IMR-90 (cell line): ENCODE results near the gene RAPGEF1. TPM values are rescaled to one million over a fixed set of nuclear protein-coding genes. Genes with fewer than 3 reads are reported as not detected.

Source experiments
- ATAC-seq: fragments of 200-7000 bp; cut with Tn5 transposase; 2 replicates; pipeline ENCODE4 v1.9.1; 2020; ENCODE audit warnings: low read depth, mild to moderate bottlenecking, moderate library complexity
- BruUV-seq: library from RNA; stranded (reverse); fragments of 400-500 nt; replicated peaks from 2 replicates; lab custom pipeline; 2021; lab: Mats Ljungman, UMichigan
- CTCF ChIA-PET: fragments of 300-600 bp; formaldehyde crosslinking; extraction: SDS; loops from one replicate; lab custom pipeline; 2021; ENCODE audit warnings: antibody characterized with exemption; lab: Yijun Ruan, JAX
- POLR2A ChIA-PET: fragments of 300-600 bp; sonication (Branson Sonifier 250); formaldehyde crosslinking; loops from one replicate; lab custom pipeline; 2022; ENCODE audit warnings: antibody characterized with exemption; ENCODE audit not compliant: unreplicated experiment; lab: Charles Lee
- DNase-seq: peaks from one replicate; pipeline ENCODE4 v3.0.0; 2013
- H2AFZ ChIP-seq: replicated peaks from 2 replicates; pipeline ENCODE3; 2013; ENCODE audit warnings: low read length, mild to moderate bottlenecking; ENCODE audit not compliant: poor library complexity
- H2AK5ac ChIP-seq: 2 replicates; pipeline ENCODE4 v1.6.1; 2013; ENCODE audit warnings: low read depth, low read length, inconsistent platforms
- H2AK9ac ChIP-seq: replicated peaks from 2 replicates; pipeline ENCODE3; 2013; ENCODE audit warnings: mild to moderate bottlenecking, low read depth, low read length, moderate library complexity; ENCODE audit not compliant: poor library complexity
- H2BK120ac ChIP-seq: 2 replicates; pipeline ENCODE4 v1.6.1; 2013; ENCODE audit warnings: low read depth, low read length, inconsistent platforms
- H2BK15ac ChIP-seq: 3 replicates; pipeline ENCODE4 v1.6.1; 2013; ENCODE audit warnings: low read depth, low read length, inconsistent platforms
- H2BK20ac ChIP-seq: 2 replicates; pipeline ENCODE4 v1.6.1; 2013; ENCODE audit warnings: low read depth, mild to moderate bottlenecking, inconsistent platforms, low read length, moderate library complexity
- H2BK5ac ChIP-seq: 2 replicates; pipeline ENCODE4 v1.6.1; 2013; ENCODE audit warnings: mild to moderate bottlenecking, low read depth, low read length, inconsistent platforms; ENCODE audit not compliant: poor library complexity, severe bottlenecking
- H3K14ac ChIP-seq: replicated peaks from 2 replicates; pipeline ENCODE4 v1.6.1; 2013; ENCODE audit warnings: low read depth, low read length, inconsistent platforms
- H3K18ac ChIP-seq: 2 replicates; pipeline ENCODE4 v1.6.1; 2013; ENCODE audit warnings: low read depth, low read length, control low read depth
- H3K23ac ChIP-seq: 2 replicates; pipeline ENCODE4 v1.6.1; 2013; ENCODE audit warnings: low read depth, low read length, inconsistent platforms
- H3K27ac ChIP-seq: 2 replicates; pipeline ENCODE4 v1.5.1; 2013; ENCODE audit warnings: mild to moderate bottlenecking, control low read depth, low read length; ENCODE audit not compliant: insufficient read depth
- H3K27me3 ChIP-seq: 2 replicates; pipeline ENCODE4 v1.6.1; 2013; ENCODE audit warnings: low read length; ENCODE audit not compliant: control insufficient read depth, insufficient read depth
- H3K36me3 ChIP-seq: 2 replicates; pipeline ENCODE4 v1.6.1; 2013; ENCODE audit warnings: low read length, mixed read lengths; ENCODE audit not compliant: control insufficient read depth, insufficient read depth
- H3K4ac ChIP-seq: 2 replicates; pipeline ENCODE4 v1.6.1; 2013; ENCODE audit warnings: low read depth, low read length, inconsistent platforms
- H3K4me1 ChIP-seq: 2 replicates; pipeline ENCODE4 v1.6.1; 2013; ENCODE audit warnings: low read length, mixed read lengths; ENCODE audit not compliant: control insufficient read depth, insufficient read depth
- H3K4me2 ChIP-seq: 2 replicates; pipeline ENCODE4 v1.6.1; 2013; ENCODE audit warnings: low read depth, mild to moderate bottlenecking, control low read depth, low read length, moderate library complexity
- H3K4me3 ChIP-seq: 2 replicates; pipeline ENCODE4 v1.5.1; 2013; ENCODE audit warnings: low read depth, mild to moderate bottlenecking, control low read depth, low read length, moderate library complexity; ENCODE audit not compliant: insufficient read depth
- H3K56ac ChIP-seq: 2 replicates; pipeline ENCODE4 v1.6.1; 2013; ENCODE audit warnings: low read length, inconsistent platforms; ENCODE audit not compliant: insufficient read depth; ENCODE audit errors: extremely low read depth
- H3K79me1 ChIP-seq, 2 experiments: 2 replicates each; pipeline ENCODE4 v1.6.1; 2013; ENCODE audit warnings: low read length in 2 of 2, inconsistent platforms in 1 of 2, low read depth in 1 of 2
- H3K9ac ChIP-seq: 2 replicates; pipeline ENCODE4 v1.6.1; 2013; ENCODE audit warnings: low read depth, low read length, control low read depth
- H3K9me1 ChIP-seq: 2 replicates; pipeline ENCODE4 v1.6.1; 2013; ENCODE audit warnings: low read length, inconsistent platforms; ENCODE audit not compliant: insufficient read depth
- H3K9me3 ChIP-seq: 2 replicates; pipeline ENCODE4 v1.6.1; 2013; ENCODE audit warnings: low read length; ENCODE audit not compliant: control insufficient read depth, insufficient read depth
- H4K20me1 ChIP-seq: 2 replicates; pipeline ENCODE4 v1.6.1; 2013; ENCODE audit warnings: low read length, inconsistent platforms; ENCODE audit not compliant: insufficient read depth
- H4K5ac ChIP-seq: 2 replicates; pipeline ENCODE4 v1.6.1; 2013; ENCODE audit warnings: mild to moderate bottlenecking, low read depth, low read length, control low read depth
- H4K8ac ChIP-seq, 2 experiments: 2 replicates each; pipeline ENCODE4 v1.6.1; 2013; ENCODE audit warnings: low read depth in 2 of 2, low read length in 2 of 2, control low read depth in 1 of 2, inconsistent platforms in 1 of 2
- H4K91ac ChIP-seq: 2 replicates; pipeline ENCODE4 v1.6.1; 2013; ENCODE audit warnings: low read depth, low read length, inconsistent platforms; ENCODE audit not compliant: insufficient read depth
- ELK1 ChIP-seq: fragments of 150-350 bp; IDR thresholded peaks from 2 replicates; pipeline ENCODE4 v1.6.1; 2016; ENCODE audit warnings: low read depth, mild to moderate bottlenecking, low read length, moderate library complexity, borderline replicate concordance
- WGBS, 2 experiments: methylation state at CpG; one replicate each; pipeline versions ENCODE4 v1.1.5 to v1.1.7; 2013; ENCODE audit warnings: missing lambda C conversion rate in 2 of 2; ENCODE audit not compliant: insufficient read length in 1 of 2; ENCODE audit errors: extremely low coverage in 2 of 2; 5-methylcytosine and 5-hydroxymethylcytosine counted together
- dilution Hi-C: fragments of 300-500 bp; cut with HindIII; formaldehyde crosslinking; loops from one replicate; pipeline ENCODE4 v1.14.3; 2018; ENCODE audit warnings: low sequenced_read_pairs; ENCODE audit not compliant: unreplicated experiment
- in situ Hi-C: fragments of 300-500 bp; cut with MboI; formaldehyde crosslinking; loops from 3 replicates; pipeline ENCODE4 v1.14.3; 2019; ENCODE audit warnings: low sequenced_read_pairs, inconsistent platforms, mixed read lengths
- intact Hi-C: fragments of 100-400 bp; cut with micrococcal nuclease; formaldehyde crosslinking; loops from 2 replicates; pipeline ENCODE4 v1.10.0; 2022
- polyA plus RNA-seq, 3 experiments: library from polyadenylated mRNA; depleted of rRNA; stranded (reverse); fragments of >200 nt; gene quantifications; 2 replicates each; pipeline ENCODE4 v1.2.3, GENCODE V29; 2012; ENCODE audit warnings: low replicate concordance in 1 of 3
- total RNA-seq: library from RNA; depleted of rRNA; stranded (reverse); fragments of >200 nt; gene quantifications from 2 replicates; pipeline ENCODE4 v1.2.3, GENCODE V29; 2012

RAPGEF1 gene
- total and polyA plus RNA-seq, 2 of the 4 experiments (the other 2 are of a cell fraction) = 13.1 to 22.3 TPM

GRCh38 chr9:131657037-131657377, 82.9 kb downstream of the RAPGEF1 start:
- Histone ChIP-seq H3K23ac (peak overlapping the region; percentile 81), H3K79me1 (peaks cover 27 to 75% of the 10 kb centered on the region in 2 experiments), H2AFZ (peak overlapping the region; percentile 34), H2AK9ac (peak overlapping the region; percentile 47), H4K5ac (peak overlapping the region; percentile 47), H2AK5ac (peak overlapping the region; percentile 100), H3K36me3 (no peaks in the 10 kb centered on the region), H3K4me2 (no peak overlapping the region), H3K18ac (peak overlapping the region; percentile 39), H3K9ac (no peak overlapping the region), H2BK15ac (peak overlapping the region; percentile 94), H3K4me1 (peaks cover 32% of the 10 kb centered on the region), H3K4me3 (no peak overlapping the region), H2BK120ac (peak overlapping the region; percentile 97), H4K8ac (peak overlapping the region; percentile 2 to 79; a peak in 3 of 4 replicates), H3K4ac (peak overlapping the region; percentile 98), H3K9me1 (peaks cover 37% of the 10 kb centered on the region), H2BK20ac (peak overlapping the region; percentile 95), H3K27me3 (no peaks in the 10 kb centered on the region), H3K9me3 (no peaks in the 10 kb centered on the region), H3K56ac (0 out of 2 replicates have a peak overlapping the region, but pooled peaks have one; percentile 44), H2BK5ac (peak overlapping the region; percentile 94), H3K27ac (peak overlapping the region; percentile 97; the same call in 1 of the 2 replicates), H4K91ac (peak overlapping the region; percentile 97), H3K14ac (peak overlapping the region; percentile 91), H4K20me1 (peaks cover 26% of the 10 kb centered on the region)
- no peak for TF ChIP-seq ELK1
- CTCF ChIA-PET = no interaction called here
- DNase-seq = no peak
- dilution Hi-C loops = no loop called here
- BruUV-seq = no TSS peak
- POLR2A ChIA-PET = no interaction called here
- intact Hi-C loops = loop anchor here (5.0 kb wide), 3 partner anchors 50 to 75 kb away; no protein-coding TSS in a partner anchor
- no peak for ATAC-seq
- in situ Hi-C loops = no loop called here
- WGBS, 2 experiments = no CpG with 5 or more reads among the region's 9 CpGs
